ENCODE results near the gene TTC5.
"Not testable (repeated sequence)": the region's sequence is repeated elsewhere in the genome, so short reads cannot be mapped to it uniquely, and the experiment has no call there.

Gene TTC5, protein sequence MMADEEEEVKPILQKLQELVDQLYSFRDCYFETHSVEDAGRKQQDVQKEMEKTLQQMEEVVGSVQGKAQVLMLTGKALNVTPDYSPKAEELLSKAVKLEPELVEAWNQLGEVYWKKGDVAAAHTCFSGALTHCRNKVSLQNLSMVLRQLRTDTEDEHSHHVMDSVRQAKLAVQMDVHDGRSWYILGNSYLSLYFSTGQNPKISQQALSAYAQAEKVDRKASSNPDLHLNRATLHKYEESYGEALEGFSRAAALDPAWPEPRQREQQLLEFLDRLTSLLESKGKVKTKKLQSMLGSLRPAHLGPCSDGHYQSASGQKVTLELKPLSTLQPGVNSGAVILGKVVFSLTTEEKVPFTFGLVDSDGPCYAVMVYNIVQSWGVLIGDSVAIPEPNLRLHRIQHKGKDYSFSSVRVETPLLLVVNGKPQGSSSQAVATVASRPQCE

DNA sequence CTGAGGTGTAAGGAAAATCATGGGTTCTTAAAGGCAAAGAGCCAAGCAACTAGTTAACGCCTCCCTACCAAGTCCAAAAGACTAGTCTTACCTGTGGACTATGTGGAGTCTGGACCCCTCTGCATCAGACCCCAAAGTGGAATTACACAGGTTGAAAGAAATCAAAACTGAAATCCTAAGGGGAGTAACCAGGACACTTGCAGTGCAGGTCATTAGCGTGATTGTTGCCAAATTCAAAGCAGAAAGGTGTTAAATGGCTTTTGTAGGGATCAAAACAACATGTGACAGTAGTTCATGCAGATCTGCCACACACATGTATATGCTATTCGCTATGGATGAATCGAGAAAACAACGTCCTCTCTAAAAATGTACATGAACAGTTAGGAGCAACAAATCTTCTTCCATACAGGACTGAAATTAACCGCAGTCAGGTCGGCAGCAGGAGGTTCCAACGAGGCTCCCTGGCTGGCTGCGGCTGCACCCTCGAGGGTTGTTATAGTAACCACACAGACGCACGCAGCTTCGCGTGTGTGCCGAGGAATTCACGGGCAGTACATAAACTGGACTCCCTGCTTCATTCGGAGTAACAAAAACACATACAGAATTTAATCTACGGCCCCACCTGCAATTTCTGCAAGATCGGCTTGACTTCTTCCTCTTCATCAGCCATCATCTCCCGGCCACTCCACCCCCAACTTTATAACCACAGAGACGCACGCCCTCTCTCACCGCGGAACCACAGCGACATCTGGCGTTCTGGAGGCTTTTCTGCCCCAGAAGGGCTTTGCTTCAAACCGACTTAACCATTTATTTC is at the start of gene TTC5:
TSS of gene TTC5 (minus strand) at position 687 of the 814 bp plus-strand sequence. CDS start at position 673, 14 bp downstream.
- DNase-seq: peak in 55 of 56 donors; percentile 12 to 87 (median 71)

DNA sequence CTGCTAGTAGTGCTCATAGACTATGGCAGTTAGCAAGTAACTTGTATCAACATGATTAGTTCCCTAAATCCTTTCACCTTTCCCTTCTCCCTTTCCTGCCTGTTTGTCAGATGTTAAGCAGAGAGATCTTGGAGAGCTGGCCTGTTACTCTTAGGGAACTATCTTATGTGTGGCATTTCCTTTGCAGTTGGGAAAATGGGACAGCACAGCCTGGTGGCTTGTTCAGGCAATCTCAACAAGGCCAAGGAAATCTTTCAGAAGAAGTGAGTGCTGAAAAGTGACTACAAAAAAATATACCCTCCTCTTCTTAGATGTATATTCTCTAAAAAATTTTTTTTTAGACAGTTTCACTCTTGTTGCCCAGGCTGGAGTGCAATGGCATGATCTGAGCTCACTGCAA is 45.1 kb upstream of the TTC5 start:
- no peak for DNase-seq

DNA sequence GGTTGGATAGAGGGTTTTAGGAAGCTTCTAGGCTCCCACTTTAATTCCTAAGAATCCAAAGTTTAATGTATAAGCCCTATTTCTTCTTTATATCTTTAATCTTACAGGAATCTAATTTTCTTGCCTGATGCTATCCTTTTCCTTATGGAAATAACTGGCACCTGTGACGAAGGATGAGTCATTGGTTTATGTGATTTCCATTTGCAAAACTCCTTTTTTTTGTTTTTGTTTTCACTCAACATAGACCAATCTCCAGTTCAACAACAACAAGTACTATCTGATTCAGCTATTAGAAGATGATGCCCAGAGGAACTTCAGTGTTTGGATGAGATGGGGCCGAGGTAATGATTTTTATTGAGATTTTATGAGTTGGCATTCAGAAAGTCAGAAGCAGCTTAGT is 44.5 kb upstream of the TTC5 start:
- DNase-seq: no peak

- no peak for DNase-seq
Measured at GRCh38 chr14:20347747-20348146, 42.0 kb upstream of the TTC5 start.

- DNase-seq: no peak
Measured at GRCh38 chr14:20346713-20347112, 41.0 kb upstream of the TTC5 start.

DNA sequence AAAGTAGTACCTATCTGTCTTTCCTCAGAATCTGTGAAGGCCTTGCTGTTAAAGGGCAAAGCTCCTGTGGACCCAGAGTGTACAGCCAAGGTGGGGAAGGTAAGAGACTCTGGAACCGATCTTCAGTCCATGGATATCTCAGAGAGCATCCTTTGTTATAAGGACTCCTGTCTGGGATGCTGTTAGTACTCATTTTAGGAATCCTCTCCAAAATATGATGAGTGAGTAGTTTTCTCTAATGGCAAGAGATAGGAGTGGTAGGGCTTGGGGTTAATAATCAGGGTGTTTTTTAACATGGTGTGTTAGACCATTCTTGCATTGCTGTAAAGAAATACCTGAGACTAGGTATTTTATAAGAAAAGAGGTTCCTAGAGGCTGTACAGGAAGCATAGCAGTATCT is 39.6 kb upstream of the TTC5 start:
- DNase-seq: no peak

DNA sequence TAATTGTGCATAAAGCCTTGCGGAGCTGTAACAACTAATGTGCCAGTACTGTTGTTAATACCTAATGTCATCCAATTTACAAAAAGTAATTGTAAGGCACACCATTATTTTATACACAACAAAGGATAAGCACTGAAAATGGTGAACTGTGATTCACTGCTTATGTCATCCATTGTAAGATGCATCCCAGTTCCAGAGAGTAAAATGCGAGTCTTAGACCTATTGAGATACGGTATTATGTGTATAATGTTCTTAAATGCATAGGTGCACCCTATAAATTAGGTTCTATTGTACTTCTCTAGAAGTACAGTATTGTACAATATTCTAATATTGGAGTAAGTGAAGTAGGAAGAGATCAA is 38.1 kb upstream of the TTC5 start:
- DNase-seq: no peak

DNA sequence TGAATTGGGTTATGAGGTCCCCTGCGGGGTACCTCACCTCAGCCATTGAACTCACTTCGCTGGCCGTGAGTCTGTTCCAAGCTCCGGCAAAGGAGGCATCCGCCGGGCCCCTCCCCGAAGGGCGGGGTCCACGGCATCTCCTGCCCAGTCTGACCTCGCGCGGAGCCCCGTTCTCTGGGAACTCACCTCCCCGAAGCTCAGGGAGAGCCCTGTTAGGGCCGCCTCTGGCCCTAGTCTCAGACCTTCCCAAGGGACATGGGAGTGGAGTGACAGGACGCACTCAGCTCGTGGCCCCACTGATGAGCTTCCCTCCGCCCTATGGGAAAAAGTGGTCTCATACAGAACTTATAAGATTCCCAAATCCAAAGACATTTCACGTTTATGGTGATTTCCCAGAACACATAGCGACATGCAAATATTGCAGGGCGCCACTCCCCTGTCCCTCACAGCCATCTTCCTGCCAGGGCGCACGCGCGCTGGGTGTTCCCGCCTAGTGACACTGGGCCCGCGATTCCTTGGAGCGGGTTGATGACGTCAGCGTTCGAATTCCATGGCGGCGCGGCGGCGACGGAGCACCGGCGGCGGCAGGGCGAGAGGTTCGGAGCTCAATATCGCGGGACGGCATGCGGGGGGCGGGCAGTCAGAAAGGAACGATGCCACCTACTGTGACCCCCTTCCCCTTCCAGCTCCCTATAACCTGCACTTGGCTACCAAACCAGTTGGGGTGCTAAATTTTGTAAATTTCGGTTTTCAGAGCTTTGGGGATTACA is 37.5 kb upstream of the TTC5 start, which contains the start of gene PARP2:
TSS of gene PARP2 (plus strand) at position 544 of the 770 bp plus-strand sequence. CDS start at position 551, 7 bp downstream.
- DNase-seq: peak; percentile 83 to 100 (median 98)

DNA sequence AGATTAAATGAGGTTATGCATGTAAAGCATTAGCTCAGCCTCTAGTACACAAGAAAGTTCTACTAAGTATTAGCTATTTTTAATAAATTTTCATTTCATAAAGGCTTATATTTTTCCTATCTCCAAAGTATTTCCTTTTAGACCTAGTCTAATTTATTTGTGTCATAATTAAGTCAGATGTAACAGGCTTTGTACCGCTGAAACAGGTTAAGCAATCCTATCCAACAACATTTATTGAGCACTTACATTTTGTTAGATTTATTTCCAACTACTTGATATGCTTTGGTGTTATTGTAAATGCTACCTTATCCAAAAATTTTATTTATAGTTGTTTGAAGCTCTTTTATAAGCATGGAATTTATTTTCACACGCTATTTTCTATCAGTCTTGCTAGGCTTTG is 35.9 kb upstream of the TTC5 start:
- DNase-seq: no peak

- not testable (repeated sequence) for DNase-seq
Measured at GRCh38 chr14:20341032-20341431, 35.3 kb upstream of the TTC5 start.

DNA sequence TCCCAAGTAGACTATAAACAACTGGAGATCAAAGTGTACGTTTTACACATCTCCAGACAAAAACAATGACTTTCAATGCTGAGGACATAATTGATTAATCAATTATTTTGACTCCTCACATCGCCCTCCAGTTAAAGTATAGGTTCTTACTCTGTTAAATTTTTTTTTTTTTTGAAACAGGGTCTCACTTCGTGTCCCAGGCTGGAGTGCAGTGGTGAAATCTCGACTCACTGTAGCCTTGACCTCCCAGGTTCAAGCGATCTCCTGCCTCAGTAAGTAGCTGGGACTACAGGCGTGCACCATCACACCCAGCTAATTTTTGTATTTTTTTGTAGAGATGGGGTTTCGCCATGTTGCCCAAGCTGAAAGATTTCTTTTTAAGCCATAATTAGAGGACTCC is 28.3 kb upstream of the TTC5 start:
- DNase-seq: no peak

DNA sequence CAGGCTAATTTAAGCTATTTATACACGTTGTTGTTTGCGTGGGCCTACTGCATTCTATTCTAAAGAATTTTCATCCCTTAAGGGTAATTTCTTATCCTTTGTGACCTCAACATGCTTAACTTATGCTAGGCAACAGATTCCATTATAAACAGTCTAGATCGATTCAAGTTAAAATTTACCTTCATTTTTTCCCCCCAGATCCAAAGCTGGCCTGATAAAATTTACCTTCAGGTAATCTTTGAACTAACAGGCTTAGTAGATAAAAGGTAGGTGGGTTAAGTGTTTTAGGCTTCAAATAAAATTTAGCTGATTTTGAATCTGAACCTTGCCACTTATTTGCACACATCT is 27.7 kb upstream of the TTC5 start:
- no peak for DNase-seq

DNA sequence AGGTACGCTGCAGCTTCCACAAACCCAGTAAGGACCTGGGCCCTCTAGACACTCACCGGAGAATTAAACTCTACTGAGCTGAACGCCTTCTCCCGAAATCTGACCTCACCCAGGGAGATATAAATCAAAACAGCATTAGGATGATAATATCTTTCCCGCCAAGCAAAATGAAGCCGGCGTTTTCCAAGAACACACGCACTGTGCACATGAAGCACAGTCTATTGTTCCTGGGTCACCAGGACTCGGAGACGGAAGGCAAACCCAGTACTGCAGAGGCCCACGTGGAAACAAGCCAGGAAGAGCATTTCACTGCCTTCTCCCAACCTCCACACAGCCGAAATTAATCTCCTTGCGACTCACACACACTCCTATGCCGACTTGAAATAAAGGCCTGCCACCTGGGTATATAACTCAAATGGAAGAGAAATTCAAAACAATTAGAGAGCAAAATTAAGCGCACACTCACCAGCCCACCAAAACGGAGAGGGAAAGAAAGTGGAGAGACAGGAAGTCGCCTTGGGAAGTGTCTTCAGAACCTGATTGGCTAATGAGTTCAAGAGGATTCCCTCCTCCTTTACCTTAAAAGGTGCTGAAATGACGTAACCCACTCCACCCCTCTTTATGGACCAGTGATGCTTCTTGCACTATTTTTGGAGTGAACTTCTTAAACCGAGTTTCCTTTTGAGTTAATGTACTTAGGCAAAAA is 27.2 kb upstream of the TTC5 start, which contains the start of gene CCNB1IP1:
TSS of gene CCNB1IP1 (minus strand) at position 492 of the 706 bp plus-strand sequence. CDS start 16,756 bp downstream, outside the sequence.
- peak in 53 of 56 donors; percentile 5 to 85 (median 52) for DNase-seq

DNA sequence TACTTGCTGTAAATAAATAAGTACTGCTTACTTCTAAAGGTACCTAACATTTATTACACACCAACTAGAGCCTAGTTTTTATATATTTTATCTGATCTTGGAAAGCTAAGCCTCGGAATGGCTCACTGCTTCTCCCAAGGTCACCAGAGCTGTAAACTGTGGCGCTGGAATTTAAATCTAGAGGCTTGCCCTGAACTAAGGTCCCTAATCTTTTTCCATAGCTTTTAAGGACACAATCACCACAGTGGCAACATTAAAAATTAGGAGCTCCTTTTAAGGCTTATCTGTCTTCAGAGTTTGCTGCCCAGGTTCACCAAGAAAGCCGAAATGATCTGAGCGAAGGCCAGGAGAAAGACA is 26.7 kb upstream of the TTC5 start:
- DNase-seq: peak in 1 of 56 donors; percentile 30

DNA sequence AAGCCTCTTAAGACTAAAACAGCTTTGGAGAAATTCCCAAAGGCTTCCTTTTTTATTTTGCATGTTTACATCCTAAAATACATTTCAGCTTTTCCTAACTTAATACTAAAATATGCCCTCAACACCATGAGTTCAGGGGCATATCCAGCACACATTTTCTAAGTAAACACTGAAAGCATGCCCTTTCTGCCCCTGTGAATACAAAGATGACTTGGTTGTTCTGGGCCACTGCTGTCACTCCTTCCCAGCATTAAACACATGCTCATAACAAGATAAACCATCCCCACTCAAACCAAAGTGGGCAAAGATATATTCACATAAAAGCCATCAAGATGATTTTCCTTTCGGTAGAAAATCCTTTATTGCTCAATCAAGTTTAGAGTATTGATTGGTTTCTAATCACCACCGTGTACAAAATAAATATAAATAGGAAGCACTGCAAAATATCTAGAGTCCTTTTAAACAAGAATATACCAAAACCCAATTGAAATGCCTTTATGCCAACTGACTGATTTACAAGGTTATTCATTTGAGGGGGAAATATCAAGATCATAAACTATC is 25.4 kb upstream of the TTC5 start:
- DNase-seq: no peak

DNA sequence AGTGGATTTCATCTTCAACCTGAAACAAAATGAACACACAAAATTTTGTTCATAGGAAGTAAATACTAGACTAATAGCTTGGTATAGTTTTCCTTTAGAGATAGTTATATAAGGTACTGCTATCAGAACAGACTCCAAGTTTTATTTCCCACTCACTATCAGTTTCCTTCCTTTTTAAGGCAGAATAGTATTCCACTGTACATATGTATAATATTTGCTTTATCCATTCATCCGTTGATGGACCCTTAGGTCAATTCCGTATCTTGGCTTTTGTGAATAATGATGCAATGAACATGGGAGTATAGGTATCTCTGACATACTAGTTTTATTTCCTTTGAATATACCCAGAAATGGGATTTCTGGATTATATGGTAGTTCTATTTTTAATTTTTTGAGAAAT is 23.6 kb upstream of the TTC5 start:
- DNase-seq: no peak

DNA sequence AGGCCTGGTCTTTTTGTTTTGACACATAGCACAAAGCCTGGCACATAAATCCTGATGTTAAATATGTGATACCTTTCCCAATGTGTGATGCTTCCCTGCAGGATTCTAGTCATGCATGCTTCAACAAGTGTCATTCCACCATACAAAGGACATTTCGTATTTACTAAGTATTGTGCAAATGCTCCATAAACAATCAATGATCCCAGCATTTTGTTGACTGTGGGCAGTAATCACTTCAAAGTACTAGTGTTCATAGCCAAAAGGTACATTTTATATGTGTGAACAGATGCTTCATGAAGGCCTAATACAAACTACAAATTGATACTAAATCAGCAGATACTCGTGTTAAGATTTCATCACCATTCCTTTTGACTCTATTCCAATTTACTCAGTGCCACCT is 23.0 kb upstream of the TTC5 start:
- no peak for DNase-seq

GRCh38 chr14:20327005-20327869 is 21.5 kb upstream of the TTC5 start:
- DNase-seq: peak in 3 of 56 donors; percentile 2 to 17 (median 3)

GRCh38 chr14:20317720-20318119 is 12.0 kb upstream of the TTC5 start:
- DNase-seq: no peak

GRCh38 chr14:20314026-20314425 is 8.3 kb upstream of the TTC5 start:
- no peak for DNase-seq

Data from nucleus accumbens (tissue), 56 donors.